ENCODE data around the gene TPRX1. TPM values are rescaled to one million over a fixed set of nuclear protein-coding genes. Genes with fewer than 3 reads are reported as not detected.

TPRX1 gene
- total and polyA plus RNA-seq, 4 donors, result not detected

DNA sequence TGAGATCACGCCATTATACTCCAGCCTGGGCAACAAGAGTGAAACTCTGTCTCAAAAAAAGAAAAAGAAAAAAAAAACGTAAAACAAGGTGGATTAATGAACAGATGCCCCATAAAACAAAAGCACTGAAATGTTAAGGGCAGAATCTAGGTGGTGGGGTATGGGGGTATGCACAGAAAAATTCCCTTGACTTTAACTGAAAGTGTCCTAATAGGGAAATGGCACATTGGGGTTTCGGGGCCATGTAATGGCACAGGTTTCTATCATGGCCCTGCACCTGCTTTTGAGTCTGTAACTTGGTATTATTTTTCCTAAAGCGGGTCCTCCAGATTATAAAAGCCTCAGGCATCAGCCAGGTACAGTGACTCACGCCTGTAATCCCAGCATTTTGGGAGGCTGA lies 42.8 kb downstream of the TPRX1 start:
- Histone ChIP-seq H3K36me3 (ENCODE audit: control insufficient read depth in 4 of 4, insufficient read depth in 4 of 4, low read length in 4 of 4) (peaks cover 10 to 22% (median 15%) of the 10 kb centered on the region in 4 donors), H3K4me1 (ENCODE audit: control insufficient read depth in 5 of 5, insufficient read depth in 5 of 5, low read length in 5 of 5) (peaks cover 0 to 3% (median 0%) of the 10 kb centered on the region in 5 donors), H3K27ac (ENCODE audit: low read depth in 1 of 2, low read length in 1 of 2) (no peak overlapping the region), H3K4me3 (no peak overlapping the region), H3K9ac (ENCODE audit: insufficient read depth in 1 of 2, low read length in 2 of 2) (no peak overlapping the region), H3K9me3 (ENCODE audit: control insufficient read depth in 4 of 4, insufficient read depth in 3 of 4, low read length in 3 of 4) (peaks cover 0 to 5% (median 0%) of the 10 kb centered on the region in 4 donors), H3K27me3 (ENCODE audit: control insufficient read depth in 3 of 3, insufficient read depth in 3 of 3, low read length in 2 of 3) (no peaks in the 10 kb centered on the region)
- no peak for TF ChIP-seq CTCF (IDR thresholded peaks at IDR 0.05; ENCODE audit: control extremely low read depth, extremely low read depth)
- WGBS, 2 donors, result 68 to 91% methylated on average over 5 of the region's 5 CpGs
- no peak for DNase-seq
- no peak for ATAC-seq (ENCODE audit: insufficient read depth, low FRiP score)

DNA sequence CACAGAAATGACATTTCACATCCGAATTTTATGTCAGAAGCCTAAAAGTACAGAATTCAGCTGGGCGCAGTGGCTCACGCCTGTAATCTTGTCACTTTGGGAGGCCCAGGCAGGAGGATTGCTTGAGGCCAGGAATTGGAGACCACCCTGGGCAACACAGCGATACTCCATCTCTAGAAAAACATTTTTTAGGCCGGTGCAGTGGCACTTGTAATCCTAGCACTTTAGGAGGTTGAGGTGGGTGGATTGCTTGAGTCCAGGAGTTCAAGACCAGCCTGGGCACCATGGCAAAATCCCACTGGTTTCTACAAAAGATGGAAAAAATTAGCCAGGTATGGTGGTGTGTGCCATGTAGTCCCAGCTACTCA lies 43.7 kb downstream of the TPRX1 start:
- Histone ChIP-seq H3K9ac (ENCODE audit: insufficient read depth in 1 of 2, low read length in 2 of 2) (no peak overlapping the region), H3K36me3 (ENCODE audit: control insufficient read depth in 4 of 4, insufficient read depth in 4 of 4, low read length in 4 of 4) (peaks cover 12 to 31% (median 22%) of the 10 kb centered on the region in 4 donors), H3K27ac (ENCODE audit: low read depth in 1 of 2, low read length in 1 of 2) (no peak overlapping the region), H3K9me3 (ENCODE audit: control insufficient read depth in 4 of 4, insufficient read depth in 3 of 4, low read length in 3 of 4) (peaks cover 0 to 5% (median 0%) of the 10 kb centered on the region in 4 donors), H3K27me3 (ENCODE audit: control insufficient read depth in 3 of 3, insufficient read depth in 3 of 3, low read length in 2 of 3) (no peaks in the 10 kb centered on the region), H3K4me1 (ENCODE audit: control insufficient read depth in 5 of 5, insufficient read depth in 5 of 5, low read length in 5 of 5) (peaks cover 0 to 3% (median 0%) of the 10 kb centered on the region in 5 donors), H3K4me3 (no peak overlapping the region)
- ATAC-seq (ENCODE audit: insufficient read depth, low FRiP score), result no peak
- DNase-seq, result no peak
- 74 to 97% methylated on average over 5 of the region's 5 CpGs for WGBS, 2 donors
- no peak for TF ChIP-seq CTCF (IDR thresholded peaks at IDR 0.05; ENCODE audit: control extremely low read depth, extremely low read depth)

DNA sequence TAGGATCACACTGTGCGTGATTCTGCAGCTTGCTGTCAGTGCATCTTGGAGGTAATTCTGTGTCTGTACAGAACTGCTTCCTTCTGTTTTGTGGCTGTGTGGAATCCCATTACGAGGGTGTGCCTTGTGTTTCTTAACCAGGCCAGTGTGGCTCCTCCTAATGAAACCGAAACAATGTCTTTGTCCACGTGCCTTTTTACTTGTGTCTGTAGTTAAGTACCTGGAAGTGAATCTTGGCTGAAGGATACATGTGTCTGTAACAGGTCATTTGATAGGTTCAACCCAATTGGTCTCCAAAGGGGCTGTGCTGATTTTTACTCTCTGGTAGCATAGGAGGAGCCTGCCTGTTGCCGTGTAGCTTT lies 45.9 kb downstream of the TPRX1 start:
- no peak for DNase-seq
- no peak for TF ChIP-seq CTCF (IDR thresholded peaks at IDR 0.05; ENCODE audit: control extremely low read depth, extremely low read depth)
- WGBS, 2 donors, result 89 to 93% methylated on average over 5 of the region's 5 CpGs
- Histone ChIP-seq H3K4me3 (no peak overlapping the region), H3K9me3 (ENCODE audit: control insufficient read depth in 4 of 4, insufficient read depth in 3 of 4, low read length in 3 of 4) (peaks cover 0 to 5% (median 0%) of the 10 kb centered on the region in 4 donors), H3K27me3 (ENCODE audit: control insufficient read depth in 3 of 3, insufficient read depth in 3 of 3, low read length in 2 of 3) (no peaks in the 10 kb centered on the region), H3K27ac (ENCODE audit: low read depth in 1 of 2, low read length in 1 of 2) (no peak overlapping the region), H3K9ac (ENCODE audit: insufficient read depth in 1 of 2, low read length in 2 of 2) (no peak overlapping the region), H3K4me1 (ENCODE audit: control insufficient read depth in 5 of 5, insufficient read depth in 5 of 5, low read length in 5 of 5) (peaks cover 0 to 3% (median 0%) of the 10 kb centered on the region in 5 donors), H3K36me3 (ENCODE audit: control insufficient read depth in 4 of 4, insufficient read depth in 4 of 4, low read length in 4 of 4) (peaks cover 16 to 50% (median 32%) of the 10 kb centered on the region in 4 donors)
- ATAC-seq (ENCODE audit: insufficient read depth, low FRiP score), result no peak

Data from lung (tissue), 12 donors.